ENCODE data around the gene IQCB1.

The IQCB1 gene

DNA sequence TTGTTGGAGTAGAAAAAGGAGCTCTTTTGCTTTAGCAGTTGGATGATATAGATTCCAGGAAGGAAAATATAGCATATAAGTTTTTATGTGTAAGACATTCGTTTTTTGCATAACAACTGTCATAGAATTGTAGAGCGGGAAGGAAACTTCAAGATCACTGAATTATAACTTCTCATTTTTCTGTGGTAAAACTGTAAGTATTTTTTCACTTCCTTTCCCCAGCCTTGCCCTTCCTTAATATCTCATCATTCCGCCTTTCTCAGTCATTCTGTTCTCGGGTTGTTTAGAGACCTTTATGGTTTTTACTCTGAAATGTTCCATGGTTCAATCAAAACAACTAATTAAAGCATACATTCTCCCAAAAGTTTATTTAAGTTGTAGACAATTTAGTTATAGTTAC lies 1.2 kb upstream of the IQCB1 start:
- H3K27ac ChIP-seq, result no peak overlapping the region
- TF ChIP-seq CTCF (IDR thresholded peaks at IDR 0.05), result no peak
- H3K4me3 ChIP-seq, result peak overlapping the region; percentile 94
- no peak for DNase-seq (ENCODE audit: low spot score)

DNA sequence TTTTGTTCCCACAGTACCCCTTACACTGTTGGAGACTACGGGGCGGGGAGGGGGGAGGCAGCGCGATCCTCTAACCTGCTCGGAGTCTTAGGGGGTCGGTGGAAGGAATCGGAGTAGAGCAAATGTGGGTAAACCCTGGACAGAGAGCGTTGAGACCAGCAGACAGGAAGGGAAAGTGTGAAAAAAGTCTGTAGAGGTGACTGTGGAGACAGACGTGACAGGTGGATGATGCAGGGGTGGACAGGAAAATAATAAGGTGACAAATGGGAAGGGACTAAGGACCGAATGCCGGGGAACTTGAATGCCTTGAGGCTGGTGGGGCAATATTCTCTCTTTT lies 573 bp upstream of the IQCB1 start:
- Histone ChIP-seq H3K27ac (peak overlapping the region; percentile 61 to 87), H3K4me3 (peak overlapping the region; percentile 94)
- no peak for TF ChIP-seq CTCF (IDR thresholded peaks at IDR 0.05)
- DNase-seq (ENCODE audit: low spot score), result no peak

- H3K27ac ChIP-seq, result peak overlapping the region; percentile 76 to 87
- no peak for TF ChIP-seq CTCF (IDR thresholded peaks at IDR 0.05)
- no peak for DNase-seq (ENCODE audit: low spot score)
- peak overlapping the region; percentile 94 for H3K4me3 ChIP-seq
These were observed 646 bp downstream of the IQCB1 start for GRCh38 chr3:121834157-121834670.

- no peak for DNase-seq (ENCODE audit: low spot score)
- H3K4me3 ChIP-seq, result no peak overlapping the region
- no peak for TF ChIP-seq CTCF (IDR thresholded peaks at IDR 0.05)
- H3K27ac ChIP-seq, result no peak overlapping the region
These were observed 11.9 kb downstream of the IQCB1 start for GRCh38 chr3:121822973-121823372.

DNA sequence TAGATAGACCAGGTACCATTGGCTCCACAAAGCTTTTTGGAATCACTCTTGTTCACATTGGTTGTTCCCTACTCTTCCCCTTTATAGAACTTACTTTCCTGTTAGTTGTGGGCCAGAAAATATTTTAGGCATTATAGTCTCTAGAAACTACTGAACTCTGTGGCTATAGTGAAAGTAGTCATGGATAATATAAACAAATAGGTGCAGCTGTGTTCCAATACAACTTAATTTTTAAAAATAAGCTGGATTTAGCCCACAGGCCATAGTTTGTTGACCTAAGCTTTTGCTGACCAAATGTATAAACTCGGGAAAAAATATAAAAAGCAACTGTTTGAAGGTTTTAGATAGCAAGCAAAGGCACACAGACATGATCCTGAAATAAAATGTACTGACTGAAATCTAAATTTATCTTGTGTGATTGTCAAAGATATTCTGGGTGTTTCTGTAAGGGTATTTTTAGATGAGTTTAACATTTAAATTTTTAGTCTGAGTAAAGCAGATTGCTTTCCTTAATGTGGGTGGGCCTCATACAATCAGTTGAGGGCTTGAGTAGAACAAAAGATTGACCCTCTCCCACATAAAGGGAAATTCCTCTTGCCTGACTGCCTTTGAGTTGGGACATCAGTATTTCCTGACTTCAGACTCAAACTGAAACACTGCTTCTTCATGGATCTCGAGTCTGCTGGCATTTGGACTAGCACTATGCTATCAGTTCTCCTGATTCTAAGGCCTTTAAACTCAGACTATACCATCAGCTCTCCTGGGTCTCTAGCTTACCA lies 13.2 kb downstream of the IQCB1 start:
- no peak for TF ChIP-seq CTCF (IDR thresholded peaks at IDR 0.05)
- no peak overlapping the region for H3K4me3 ChIP-seq
- DNase-seq (ENCODE audit: low spot score), result no peak
- peak overlapping the region; percentile 1 to 38 for H3K27ac ChIP-seq

GRCh38 chr3:121819236-121819635 lies 15.6 kb downstream of the IQCB1 start:
- TF ChIP-seq CTCF (IDR thresholded peaks at IDR 0.05), result no peak
- Histone ChIP-seq H3K4me3 (no peak overlapping the region), H3K27ac (no peak overlapping the region)
- no peak for DNase-seq (ENCODE audit: low spot score)

GRCh38 chr3:121818578-121818977 lies 16.3 kb downstream of the IQCB1 start:
- TF ChIP-seq CTCF (IDR thresholded peaks at IDR 0.05), result no peak
- DNase-seq (ENCODE audit: low spot score), result no peak
- Histone ChIP-seq H3K27ac (no peak overlapping the region), H3K4me3 (no peak overlapping the region)

All from coronary artery (tissue), 2 donors.